K562 (cell line): ENCODE data around the gene EDEM1. TPM values are rescaled to one million over a fixed set of nuclear protein-coding genes. Genes with fewer than 3 reads are reported as not detected.

Experiments used
- ATAC-seq: fragments of 200-7000 bp; cut with Tn5 transposase; 3 replicates; pipeline ENCODE4 v1.9.1; 2020; ENCODE audit warnings: moderate library complexity
- BruUV-seq: library from RNA; stranded (reverse); fragments of 400-500 nt; replicated peaks from 2 replicates; lab custom pipeline; 2021; lab: Mats Ljungman, UMichigan
- CTCF ChIA-PET: fragments of 300-600 bp; formaldehyde crosslinking; extraction: SDS; loops from one replicate; lab custom pipeline; 2021; ENCODE audit warnings: low intra/inter-chr PET ratio; lab: Yijun Ruan, JAX
- POLR2A ChIA-PET: fragments of 300-600, 350-650 bp; sonication (Branson Sonifier 250); formaldehyde crosslinking; extraction: SDS; loops from one replicate; lab custom pipeline; 2021; ENCODE audit warnings: antibody characterized with exemption, inconsistent platforms; lab: Yijun Ruan, JAX
- DNase-seq, 4 experiments: peaks; one replicate each; pipeline versions ENCODE4 v3.0.0 to v3.0.0-alpha.2; 2011 to 2018; ENCODE audit warnings: low spot score in 3 of 4, mixed read lengths in 3 of 4; ENCODE audit errors: extremely low read depth in 1 of 4
- FAIRE-seq: peaks from 2 replicates; lab custom pipeline; 2011; peaks lifted over from hg19 to GRCh38; lab: Jason Lieb, UNC
- H2AFZ ChIP-seq: 2 replicates; pipeline ENCODE4 v1.6.0; 2011; ENCODE audit warnings: low read depth, low read length, control low read depth, inconsistent platforms
- H3K27ac ChIP-seq: fragments of 200-600 bp; 3 replicates; pipeline ENCODE4 v1.8.0; 2011; ENCODE audit warnings: low read depth, mild to moderate bottlenecking, control low read depth, inconsistent platforms, low read length, moderate library complexity, mixed read lengths; ENCODE audit errors: extremely low read depth
- H3K27me3 ChIP-seq, 2 experiments: fragments of 300-600 bp in 1 of 2; 2 replicates in 1 of 2; 3 replicates in 1 of 2; pipeline versions ENCODE4 v1.6.0 to v1.8.0; 2011; ENCODE audit warnings: inconsistent platforms in 2 of 2, low read length in 2 of 2, mild to moderate bottlenecking in 1 of 2, mixed read lengths in 1 of 2, moderate library complexity in 1 of 2; ENCODE audit not compliant: control insufficient read depth in 2 of 2, insufficient read depth in 2 of 2
- H3K36me3 ChIP-seq: fragments of 300-600 bp; 3 replicates; pipeline ENCODE4 v1.8.0; 2011; ENCODE audit warnings: mild to moderate bottlenecking, low read length, inconsistent platforms; ENCODE audit not compliant: control insufficient read depth, insufficient read depth
- H3K4me1 ChIP-seq, 2 experiments: fragments of 200-600 bp in 1 of 2; replicated peaks in 1 of 2; 2 replicates in 1 of 2; 3 replicates in 1 of 2; pipeline versions ENCODE4 v1.5.1 to v1.8.0; 2011; ENCODE audit warnings: inconsistent platforms in 2 of 2, low read length in 2 of 2, mild to moderate bottlenecking in 1 of 2, mixed read lengths in 1 of 2, moderate library complexity in 1 of 2; ENCODE audit not compliant: control insufficient read depth in 2 of 2, insufficient read depth in 2 of 2
- H3K4me2 ChIP-seq: 2 replicates; pipeline ENCODE4 v1.6.1; 2011; ENCODE audit warnings: low read length, control low read depth, inconsistent platforms, mixed read lengths; ENCODE audit not compliant: insufficient read depth
- H3K4me3 ChIP-seq: fragments of 200-600 bp; sonication (generic), shearing (Covaris generic); 2 replicates; pipeline ENCODE4 v1.5.1; 2016; ENCODE audit warnings: control low read depth, inconsistent platforms
- H3K79me2 ChIP-seq: fragments of 200-600 bp; 3 replicates; pipeline ENCODE4 v1.8.0; 2011; ENCODE audit warnings: low read length, inconsistent platforms; ENCODE audit not compliant: control insufficient read depth, insufficient read depth
- H3K9ac ChIP-seq, 2 experiments: 2 replicates each; pipeline versions ENCODE4 v1.6.0 to v1.6.1; 2011; ENCODE audit warnings: low read depth in 2 of 2, low read length in 2 of 2, control low read depth in 1 of 2, inconsistent platforms in 1 of 2, mild to moderate bottlenecking in 1 of 2, mixed read lengths in 1 of 2; ENCODE audit not compliant: insufficient read depth in 1 of 2
- H3K9me1 ChIP-seq: one replicate; pipeline ENCODE4 v1.6.0; 2011; ENCODE audit warnings: inconsistent platforms, mild to moderate bottlenecking, low read length, moderate library complexity; ENCODE audit not compliant: control insufficient read depth, insufficient read depth
- H3K9me3 ChIP-seq: replicated peaks from 2 replicates; pipeline ENCODE4 v1.5.1; 2011; ENCODE audit warnings: low read depth, low read length, inconsistent platforms; ENCODE audit not compliant: control insufficient read depth, insufficient read depth
- H4K20me1 ChIP-seq: replicated peaks from 2 replicates; pipeline ENCODE4 v1.6.1; 2011; ENCODE audit warnings: low read length, inconsistent platforms, mixed read lengths; ENCODE audit not compliant: control insufficient read depth, insufficient read depth
- DIDO1 ChIP-seq: fragments of 450-650 bp; IDR thresholded peaks from 2 replicates; pipeline ENCODE4 v1.6.1; 2016; ENCODE audit warnings: low read depth, missing biosample characterization, missing genetic modification characterization
- NR4A1 ChIP-seq, 2 experiments: fragments of 250-450 bp in 1 of 2; fragments of 450-650 bp in 1 of 2; sonication (Bioruptor Pico) in 1 of 2; IDR thresholded peaks; 2 replicates each; pipeline versions ENCODE4 v1.4.0 to v1.6.1; 2016 to 2020; ENCODE audit warnings: mild to moderate bottlenecking in 2 of 2, missing compliant biosample characterization in 1 of 2, missing genetic modification characterization in 1 of 2, moderate library complexity in 1 of 2
- POLR2G ChIP-seq: fragments of 200-400 bp; formaldehyde crosslinking; IDR thresholded peaks from 2 replicates; pipeline ENCODE4 v1.6.1; 2017; ENCODE audit warnings: low read depth, mild to moderate bottlenecking, antibody characterized with exemption, low read length, moderate library complexity
- RBM15 ChIP-seq: fragments of 200-400 bp; formaldehyde crosslinking; IDR thresholded peaks from 2 replicates; pipeline ENCODE4 v1.6.1; 2018; ENCODE audit warnings: mild to moderate bottlenecking, low read length, moderate library complexity; ENCODE audit not compliant: insufficient read depth
- SRF ChIP-seq, 2 experiments: fragments of 250-450, 450-650 bp in 1 of 2; sonication (Bioruptor Pico) in 1 of 2; sonication (generic) in 1 of 2; formaldehyde crosslinking; IDR thresholded peaks; 2 replicates each; pipeline versions ENCODE4 v1.5.0 to v1.5.1; 2020 to 2022; ENCODE audit warnings: mild to moderate bottlenecking in 1 of 2, missing genetic modification reagents in 1 of 2
- ZFP91 ChIP-seq: sonication (generic); formaldehyde crosslinking; IDR thresholded peaks from 2 replicates; pipeline ENCODE4 v1.8.0; 2022; ENCODE audit warnings: mild to moderate bottlenecking, missing genetic modification reagents
- ZSCAN32 ChIP-seq: fragments of 450-650 bp; formaldehyde crosslinking; IDR thresholded peaks from 2 replicates; pipeline ENCODE4 v1.4.0; 2020; ENCODE audit warnings: mild to moderate bottlenecking, moderate library complexity
- WGBS: fragments of 100-300 bp; shearing (Covaris generic); methylation state at CpG from one replicate; pipeline ENCODE4 v1.1.6; 2016; ENCODE audit warnings: low coverage, mixed read lengths; ENCODE audit not compliant: insufficient coverage; ENCODE audit errors: missing lambda C conversion rate; 5-methylcytosine and 5-hydroxymethylcytosine counted together
- in situ Hi-C: fragments of 300-500 bp; cut with MboI; formaldehyde crosslinking; loops from 4 replicates; pipeline ENCODE4 v1.15.0; 2018; ENCODE audit warnings: inconsistent platforms, mixed read lengths
- intact Hi-C: fragments of 100-400 bp; cut with micrococcal nuclease; formaldehyde crosslinking; loops from 2 replicates; pipeline ENCODE4 v1.14.2; 2022
- polyA plus RNA-seq, 8 experiments: library from polyadenylated mRNA; depleted of rRNA in 4 of 8; stranded (reverse) in 5 of 8; unstranded in 3 of 8; fragments of >200 nt; fragmentation: Nextera tagmentation in 2 of 8; fragmentation: Illumina TruSeq in 1 of 8; extraction: Ambion mirVana in 2 of 8; extraction: Trizol in 1 of 8; gene quantifications; 2 replicates each; pipeline versions ENCODE4 v1.2.1 to v1.2.3, GENCODE V29; 2011 to 2014; ENCODE audit warnings: inconsistent platforms in 1 of 8, missing spikeins in 1 of 8
- total RNA-seq, 7 experiments: library from RNA; depleted of rRNA in 6 of 7; stranded (reverse); fragments of >200 nt in 6 of 7; fragmentation: Illumina TruSeq in 2 of 7; extraction: Trizol in 2 of 7; gene quantifications; 2 replicates each; pipeline versions ENCODE4 v1.2.1 to v1.2.3, GENCODE V29; 2011 to 2021; ENCODE audit warnings: low replicate concordance in 1 of 7
- TF ChIP-seq, protein P1 (sequence below): fragments of 450-650 bp; formaldehyde crosslinking; IDR thresholded peaks from 2 replicates; pipeline ENCODE4 v1.4.0; 2022; ENCODE audit warnings: missing genetic modification characterization
- TF ChIP-seq, protein P2 (sequence below): fragments of 250-450 bp; sonication (Bioruptor Pico); IDR thresholded peaks from 2 replicates; pipeline ENCODE4 v1.5.0; 2021; ENCODE audit warnings: mild to moderate bottlenecking, moderate library complexity
- TF ChIP-seq, protein P3 (sequence below): fragments of 250-450 bp; sonication (Bioruptor Pico); IDR thresholded peaks from 2 replicates; pipeline ENCODE4 v1.9.0; 2021; ENCODE audit warnings: mild to moderate bottlenecking, inconsistent platforms

Gene EDEM1
- total and polyA plus RNA-seq, 9 of the 15 experiments (the other 6 are each of a cell fraction or from before 2014, with no cell fraction given) = 6.2 to 36.7 (median 14.3) TPM

DNA sequence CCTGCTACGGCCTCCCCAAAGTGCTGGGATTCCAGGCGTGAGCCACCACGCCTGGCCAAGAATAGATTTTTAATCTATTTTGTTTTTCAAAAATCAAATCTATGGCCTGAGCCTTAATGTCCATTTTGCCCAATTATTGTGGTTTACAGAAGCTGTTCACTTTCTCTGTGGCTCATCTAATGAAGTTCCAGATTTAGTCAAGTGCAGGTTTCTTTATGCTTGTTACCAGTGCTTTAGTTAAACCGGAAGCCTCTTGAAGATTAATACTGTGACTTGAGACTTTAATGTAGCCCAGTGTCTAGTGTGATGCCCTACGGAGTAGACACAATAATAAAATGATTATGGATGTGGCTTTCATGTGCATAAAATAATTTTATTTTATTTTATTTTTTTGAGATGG is 16.5 kb upstream of the EDEM1 start:
- peaks cover 0 to 17% of the 10 kb centered on the region in 2 experiments; a peak in 3 of 5 replicates for H3K4me1 ChIP-seq
- H2AFZ ChIP-seq = no peak overlapping the region
- in situ Hi-C loops = no loop called here
- intact Hi-C loops = no loop called here
- no peaks in the 10 kb centered on the region for H3K27me3 ChIP-seq
- H3K4me3 ChIP-seq = no peak overlapping the region
- H3K9me1 ChIP-seq = no peaks in the 10 kb centered on the region
- H3K36me3 ChIP-seq = peaks cover 55% of the 10 kb centered on the region
- H3K27ac ChIP-seq = no peak overlapping the region
- FAIRE-seq (no peak), ATAC-seq (no peak), DNase-seq (no peak)
- ChIA-PET POLR2A (interaction anchor here (1.2 kb wide), 1 partner anchor 18 kb away, joined by 3 read pairs; no protein-coding TSS in a partner anchor), CTCF (no interaction called here)
- peaks cover 46% of the 10 kb centered on the region for H3K79me2 ChIP-seq
- peaks cover 2% of the 10 kb centered on the region; the same call in 1 of the 2 replicates for H4K20me1 ChIP-seq
- no peaks in the 10 kb centered on the region for H3K9me3 ChIP-seq
- BruUV-seq = no TSS peak
- WGBS = 97% methylated on average over 5 of the region's 5 CpGs
- no peak overlapping the region for H3K4me2 ChIP-seq
- H3K9ac ChIP-seq = no peak overlapping the region
- TF ChIP-seq, protein P1, sequence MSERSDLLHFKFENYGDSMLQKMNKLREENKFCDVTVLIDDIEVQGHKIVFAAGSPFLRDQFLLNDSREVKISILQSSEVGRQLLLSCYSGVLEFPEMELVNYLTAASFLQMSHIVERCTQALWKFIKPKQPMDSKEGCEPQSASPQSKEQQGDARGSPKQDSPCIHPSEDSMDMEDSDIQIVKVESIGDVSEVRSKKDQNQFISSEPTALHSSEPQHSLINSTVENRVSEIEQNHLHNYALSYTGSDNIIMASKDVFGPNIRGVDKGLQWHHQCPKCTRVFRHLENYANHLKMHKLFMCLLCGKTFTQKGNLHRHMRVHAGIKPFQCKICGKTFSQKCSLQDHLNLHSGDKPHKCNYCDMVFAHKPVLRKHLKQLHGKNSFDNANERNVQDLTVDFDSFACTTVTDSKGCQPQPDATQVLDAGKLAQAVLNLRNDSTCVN (CRISPR knock-in tag) = no peak
- no peak for TF ChIP-seq NR4A1 (CRISPR knock-in tag; IDR thresholded peaks at IDR 0.05)
- no peak for TF ChIP-seq NR4A1 (tag; IDR thresholded peaks at IDR 0.05)
- TF ChIP-seq, protein P2, sequence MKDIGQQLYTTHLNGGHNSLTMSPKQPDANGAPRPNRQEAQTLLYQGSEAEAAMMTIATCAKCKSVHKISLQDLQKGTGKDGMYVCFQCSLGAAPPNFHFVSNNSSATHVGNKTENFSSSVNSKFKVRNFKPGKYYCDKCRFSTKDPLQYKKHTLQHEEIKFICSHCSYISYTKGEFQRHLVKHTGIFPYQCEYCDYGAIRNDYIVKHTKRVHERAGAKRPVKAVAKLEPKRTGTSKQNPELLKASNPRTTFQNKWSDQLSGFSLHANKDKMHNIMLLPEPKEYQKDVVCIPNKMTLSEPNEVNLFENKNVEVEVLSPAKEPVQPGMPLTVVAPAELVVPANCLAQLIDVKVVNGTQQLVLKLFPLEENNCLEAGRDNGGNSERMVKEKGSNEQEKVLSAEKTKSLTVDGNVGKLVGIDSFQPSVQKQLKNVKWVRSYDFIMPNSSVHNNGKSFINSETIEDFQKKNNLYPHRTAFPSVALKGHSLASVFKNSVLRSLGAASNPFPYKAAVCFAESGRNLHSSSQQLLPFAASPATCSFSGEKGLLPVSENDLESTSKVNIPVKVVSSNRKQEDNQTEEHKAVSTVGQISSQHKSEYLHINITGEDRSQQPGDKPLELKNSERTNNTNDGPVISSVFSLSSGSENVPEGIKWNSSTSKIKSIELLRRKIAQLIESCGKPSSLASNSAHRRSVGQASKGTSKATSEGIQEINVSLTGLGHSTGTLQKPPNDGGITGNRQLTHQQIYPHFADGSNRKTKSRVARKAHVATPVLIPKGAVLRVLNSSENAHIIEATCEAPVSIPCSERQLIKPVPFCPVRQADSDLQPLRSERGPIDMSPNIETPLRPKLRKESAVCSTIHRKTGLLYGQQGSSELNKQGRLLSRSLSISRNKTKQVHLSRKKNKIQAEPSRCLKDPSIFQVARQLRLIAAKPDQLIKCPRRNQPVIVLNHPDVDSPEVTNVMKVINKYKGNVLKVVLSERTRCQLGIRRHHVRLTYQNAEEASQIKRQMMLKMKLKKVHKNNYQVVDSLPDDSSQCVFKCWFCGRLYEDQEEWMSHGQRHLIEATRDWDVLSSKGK = no peak
- TF ChIP-seq SRF (CRISPR knock-in tag; IDR thresholded peaks at IDR 0.05) = no peak
- TF ChIP-seq DIDO1 (tag) = no peak
- no peak for TF ChIP-seq RBM15
- TF ChIP-seq ZSCAN32 (CRISPR knock-in tag) = no peak
- TF ChIP-seq ZFP91 = no peak
- TF ChIP-seq, protein P3, sequence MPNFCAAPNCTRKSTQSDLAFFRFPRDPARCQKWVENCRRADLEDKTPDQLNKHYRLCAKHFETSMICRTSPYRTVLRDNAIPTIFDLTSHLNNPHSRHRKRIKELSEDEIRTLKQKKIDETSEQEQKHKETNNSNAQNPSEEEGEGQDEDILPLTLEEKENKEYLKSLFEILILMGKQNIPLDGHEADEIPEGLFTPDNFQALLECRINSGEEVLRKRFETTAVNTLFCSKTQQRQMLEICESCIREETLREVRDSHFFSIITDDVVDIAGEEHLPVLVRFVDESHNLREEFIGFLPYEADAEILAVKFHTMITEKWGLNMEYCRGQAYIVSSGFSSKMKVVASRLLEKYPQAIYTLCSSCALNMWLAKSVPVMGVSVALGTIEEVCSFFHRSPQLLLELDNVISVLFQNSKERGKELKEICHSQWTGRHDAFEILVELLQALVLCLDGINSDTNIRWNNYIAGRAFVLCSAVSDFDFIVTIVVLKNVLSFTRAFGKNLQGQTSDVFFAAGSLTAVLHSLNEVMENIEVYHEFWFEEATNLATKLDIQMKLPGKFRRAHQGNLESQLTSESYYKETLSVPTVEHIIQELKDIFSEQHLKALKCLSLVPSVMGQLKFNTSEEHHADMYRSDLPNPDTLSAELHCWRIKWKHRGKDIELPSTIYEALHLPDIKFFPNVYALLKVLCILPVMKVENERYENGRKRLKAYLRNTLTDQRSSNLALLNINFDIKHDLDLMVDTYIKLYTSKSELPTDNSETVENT (CRISPR knock-in tag) = no peak
- no peak for TF ChIP-seq POLR2G
